ENCODE measurements around the gene SASH3.

Gene SASH3

DNA sequence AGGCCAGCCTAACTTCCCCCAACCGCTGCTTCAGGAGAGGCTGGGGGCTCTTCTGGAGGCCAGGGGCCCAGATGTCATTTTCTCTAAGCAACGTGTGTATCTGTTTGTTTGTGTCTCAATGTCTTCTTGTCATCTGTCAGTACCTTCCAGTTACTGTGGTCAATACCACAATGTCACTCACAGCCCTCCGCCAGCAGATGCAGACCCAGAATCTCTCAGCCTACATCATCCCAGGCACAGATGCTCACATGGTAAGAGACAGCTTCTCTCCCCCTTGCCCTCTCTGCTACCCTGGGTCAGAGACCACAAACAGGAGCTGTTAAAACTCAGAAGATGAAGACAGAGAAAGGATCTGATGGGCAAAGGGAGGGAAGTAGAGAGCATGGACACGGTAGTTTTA lies 35.9 kb upstream of the SASH3 start:
- Histone ChIP-seq H3K27me3 (ENCODE audit: control insufficient read depth, low read length) (no peaks in the 10 kb centered on the region), H3K9me2 (replicated peaks; ENCODE audit: control insufficient read depth, low read length) (no peaks in the 10 kb centered on the region), H3K36me3 (ENCODE audit: control insufficient read depth, low read length) (no peaks in the 10 kb centered on the region), H3K27ac (ENCODE audit: low read depth, low read length) (no peak overlapping the region), H3K4me1 (ENCODE audit: control insufficient read depth, low read length) (peaks cover 8% of the 10 kb centered on the region), H3F3A (ENCODE audit: control insufficient read depth, insufficient read depth) (no peaks in the 10 kb centered on the region), H4K20me1 (ENCODE audit: control insufficient read depth, insufficient read depth, low read depth, low read length) (no peaks in the 10 kb centered on the region), H3K79me2 (ENCODE audit: control insufficient read depth, low read length) (no peaks in the 10 kb centered on the region), H3K4me2 (ENCODE audit: low read length) (no peak overlapping the region), H3K9me3 (ENCODE audit: control insufficient read depth, insufficient read depth, low read length) (no peaks in the 10 kb centered on the region), H3K4me3 (ENCODE audit: low read length) (no peak overlapping the region)
- TF ChIP-seq, protein P1, sequence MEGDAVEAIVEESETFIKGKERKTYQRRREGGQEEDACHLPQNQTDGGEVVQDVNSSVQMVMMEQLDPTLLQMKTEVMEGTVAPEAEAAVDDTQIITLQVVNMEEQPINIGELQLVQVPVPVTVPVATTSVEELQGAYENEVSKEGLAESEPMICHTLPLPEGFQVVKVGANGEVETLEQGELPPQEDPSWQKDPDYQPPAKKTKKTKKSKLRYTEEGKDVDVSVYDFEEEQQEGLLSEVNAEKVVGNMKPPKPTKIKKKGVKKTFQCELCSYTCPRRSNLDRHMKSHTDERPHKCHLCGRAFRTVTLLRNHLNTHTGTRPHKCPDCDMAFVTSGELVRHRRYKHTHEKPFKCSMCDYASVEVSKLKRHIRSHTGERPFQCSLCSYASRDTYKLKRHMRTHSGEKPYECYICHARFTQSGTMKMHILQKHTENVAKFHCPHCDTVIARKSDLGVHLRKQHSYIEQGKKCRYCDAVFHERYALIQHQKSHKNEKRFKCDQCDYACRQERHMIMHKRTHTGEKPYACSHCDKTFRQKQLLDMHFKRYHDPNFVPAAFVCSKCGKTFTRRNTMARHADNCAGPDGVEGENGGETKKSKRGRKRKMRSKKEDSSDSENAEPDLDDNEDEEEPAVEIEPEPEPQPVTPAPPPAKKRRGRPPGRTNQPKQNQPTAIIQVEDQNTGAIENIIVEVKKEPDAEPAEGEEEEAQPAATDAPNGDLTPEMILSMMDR (IDR thresholded peaks at IDR 0.05; ENCODE audit: low read depth, low read length, poor library complexity, severe bottlenecking), result no peak
- TF ChIP-seq EZH2phosphoT487 (IDR thresholded peaks at IDR 0.05; ENCODE audit: borderline replicate concordance, low read length), result no peak

DNA sequence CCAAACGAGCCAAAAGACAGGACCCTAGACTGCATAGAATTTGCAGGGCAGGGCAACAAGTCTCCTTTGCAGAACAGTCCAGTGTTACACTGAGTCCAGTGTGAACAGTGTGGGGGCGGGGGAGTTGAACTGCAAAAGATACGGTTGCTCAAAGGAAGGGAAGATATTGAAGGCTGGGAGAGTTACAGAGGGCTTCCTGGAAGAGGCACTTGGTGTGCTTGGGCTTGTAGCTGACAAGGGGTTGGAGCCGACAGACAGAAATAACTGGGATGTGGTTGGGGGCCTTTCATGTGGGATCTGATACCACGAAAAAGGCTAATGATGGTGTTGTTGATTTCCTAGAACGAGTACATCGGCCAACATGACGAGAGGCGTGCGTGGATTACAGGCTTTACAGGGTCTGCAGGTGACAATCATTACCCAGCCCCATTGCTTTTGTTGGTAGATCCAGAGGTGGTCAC lies 34.9 kb upstream of the SASH3 start:
- TF ChIP-seq, protein P1 (IDR thresholded peaks at IDR 0.05; ENCODE audit: low read depth, low read length, poor library complexity, severe bottlenecking), result no peak
- no peak for TF ChIP-seq EZH2phosphoT487 (IDR thresholded peaks at IDR 0.05; ENCODE audit: borderline replicate concordance, low read length)
- H3K9me3 ChIP-seq (ENCODE audit: control insufficient read depth, insufficient read depth, low read length), result no peaks in the 10 kb centered on the region
- no peaks in the 10 kb centered on the region for H3F3A ChIP-seq (ENCODE audit: control insufficient read depth, insufficient read depth)
- no peaks in the 10 kb centered on the region for H3K9me2 ChIP-seq (replicated peaks; ENCODE audit: control insufficient read depth, low read length)
- no peaks in the 10 kb centered on the region for H3K27me3 ChIP-seq (ENCODE audit: control insufficient read depth, low read length)
- no peaks in the 10 kb centered on the region for H3K79me2 ChIP-seq (ENCODE audit: control insufficient read depth, low read length)
- no peak overlapping the region for H3K4me3 ChIP-seq (ENCODE audit: low read length)
- no peak overlapping the region for H3K27ac ChIP-seq (ENCODE audit: low read depth, low read length)
- no peaks in the 10 kb centered on the region for H3K36me3 ChIP-seq (ENCODE audit: control insufficient read depth, low read length)
- H4K20me1 ChIP-seq (ENCODE audit: control insufficient read depth, insufficient read depth, low read depth, low read length), result no peaks in the 10 kb centered on the region
- peaks cover 8% of the 10 kb centered on the region for H3K4me1 ChIP-seq (ENCODE audit: control insufficient read depth, low read length)
- no peak overlapping the region for H3K4me2 ChIP-seq (ENCODE audit: low read length)

DNA sequence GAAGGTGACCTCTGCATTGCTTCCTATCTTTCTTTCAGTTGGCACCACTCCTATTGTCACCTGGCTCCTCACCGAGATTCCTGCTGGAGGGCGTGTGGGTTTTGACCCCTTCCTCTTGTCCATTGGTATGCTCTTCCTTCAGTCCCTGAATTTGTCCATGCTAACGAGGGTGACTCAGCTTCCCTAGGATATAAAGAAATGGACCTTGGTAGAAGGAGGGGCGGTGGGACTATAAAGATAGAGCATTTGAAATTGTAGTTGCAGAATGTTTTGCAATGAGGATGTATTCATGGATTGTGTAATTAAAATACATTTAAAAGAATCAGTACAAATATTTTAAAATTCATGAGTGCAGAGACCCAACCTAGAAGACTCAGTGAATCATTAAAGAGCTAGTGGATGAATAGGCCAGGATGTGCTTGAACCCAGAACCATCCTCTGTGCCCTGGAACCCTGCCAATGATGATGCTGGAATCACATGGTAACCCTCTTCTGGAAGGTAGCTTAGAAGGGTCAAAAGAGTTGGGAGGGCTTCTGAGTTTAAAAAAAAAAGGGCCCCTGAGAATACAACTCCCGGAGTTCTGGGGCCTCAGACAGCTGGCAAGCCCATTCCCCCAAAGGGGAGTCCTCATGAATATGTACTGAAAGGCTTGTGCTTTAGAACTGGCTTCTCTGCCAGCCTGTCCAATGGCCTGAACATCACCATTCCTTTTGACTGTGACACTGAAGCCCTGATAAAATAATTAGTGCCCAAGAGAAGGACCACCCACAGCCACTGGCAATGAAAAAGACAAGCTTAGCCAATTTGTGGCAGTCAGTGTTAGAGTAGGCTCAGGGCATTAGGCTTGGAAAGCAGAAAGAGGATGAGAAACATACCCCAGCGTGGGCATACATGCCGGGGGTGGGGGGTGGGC lies 32.9 kb upstream of the SASH3 start:
- H3F3A ChIP-seq (ENCODE audit: control insufficient read depth, insufficient read depth), result no peaks in the 10 kb centered on the region
- no peaks in the 10 kb centered on the region for H3K36me3 ChIP-seq (ENCODE audit: control insufficient read depth, low read length)
- no peak for TF ChIP-seq EZH2phosphoT487 (IDR thresholded peaks at IDR 0.05; ENCODE audit: borderline replicate concordance, low read length)
- TF ChIP-seq, protein P1 (IDR thresholded peaks at IDR 0.05; ENCODE audit: low read depth, low read length, poor library complexity, severe bottlenecking), result no peak
- no peak overlapping the region for H3K4me3 ChIP-seq (ENCODE audit: low read length)
- no peaks in the 10 kb centered on the region for H4K20me1 ChIP-seq (ENCODE audit: control insufficient read depth, insufficient read depth, low read depth, low read length)
- no peak overlapping the region for H3K4me2 ChIP-seq (ENCODE audit: low read length)
- peaks cover 5% of the 10 kb centered on the region for H3K4me1 ChIP-seq (ENCODE audit: control insufficient read depth, low read length)
- no peaks in the 10 kb centered on the region for H3K27me3 ChIP-seq (ENCODE audit: control insufficient read depth, low read length)
- no peaks in the 10 kb centered on the region for H3K79me2 ChIP-seq (ENCODE audit: control insufficient read depth, low read length)
- H3K9me3 ChIP-seq (ENCODE audit: control insufficient read depth, insufficient read depth, low read length), result no peaks in the 10 kb centered on the region
- no peaks in the 10 kb centered on the region for H3K9me2 ChIP-seq (replicated peaks; ENCODE audit: control insufficient read depth, low read length)
- H3K27ac ChIP-seq (ENCODE audit: low read depth, low read length), result no peak overlapping the region
